GM19372 (cell line): Measurements from ENCODE around the gene KCNG1.

Experiments used
- ATAC-seq: cut with Tn5 transposase; IDR thresholded peaks from one replicate; pipeline ENCODE4 v1.9.1; 2021; ENCODE audit warnings: mild to moderate bottlenecking, low read depth, moderate library complexity; ENCODE audit not compliant: unreplicated experiment

Gene KCNG1

DNA sequence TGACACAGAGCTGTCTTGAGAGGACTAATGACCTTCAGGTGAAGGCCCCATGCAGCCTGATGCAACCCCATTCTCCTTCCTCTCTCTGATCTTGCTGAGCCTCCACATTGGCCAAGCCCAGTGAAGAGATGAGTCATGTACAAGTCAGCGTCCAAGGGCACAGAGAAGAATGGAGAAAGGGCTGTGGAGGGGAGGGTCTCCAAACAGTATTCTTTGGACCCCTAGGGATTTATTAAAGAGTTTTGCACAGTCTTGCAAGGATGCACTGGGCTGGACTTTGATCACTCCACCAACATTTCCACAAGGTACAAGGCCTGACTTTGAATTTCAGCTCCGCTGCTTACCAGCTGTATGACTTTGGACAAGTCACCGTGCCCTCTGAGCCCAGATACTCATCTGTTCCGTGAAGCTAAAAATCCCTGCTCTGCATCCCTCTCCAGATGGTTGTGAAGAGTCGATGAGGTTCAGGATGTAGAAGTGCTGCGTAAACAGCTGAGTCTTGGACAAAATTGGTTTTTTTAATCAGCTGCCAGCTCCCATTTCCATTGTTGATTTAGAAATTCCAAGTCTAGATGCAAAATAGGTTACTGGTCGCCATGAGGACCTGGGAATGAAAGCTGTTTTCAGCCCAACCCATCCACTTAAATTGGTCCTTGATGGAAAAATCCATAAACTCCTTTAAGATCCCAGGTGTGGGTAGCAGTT lies 14.1 kb upstream of the KCNG1 start:
- ATAC-seq, result no peak

DNA sequence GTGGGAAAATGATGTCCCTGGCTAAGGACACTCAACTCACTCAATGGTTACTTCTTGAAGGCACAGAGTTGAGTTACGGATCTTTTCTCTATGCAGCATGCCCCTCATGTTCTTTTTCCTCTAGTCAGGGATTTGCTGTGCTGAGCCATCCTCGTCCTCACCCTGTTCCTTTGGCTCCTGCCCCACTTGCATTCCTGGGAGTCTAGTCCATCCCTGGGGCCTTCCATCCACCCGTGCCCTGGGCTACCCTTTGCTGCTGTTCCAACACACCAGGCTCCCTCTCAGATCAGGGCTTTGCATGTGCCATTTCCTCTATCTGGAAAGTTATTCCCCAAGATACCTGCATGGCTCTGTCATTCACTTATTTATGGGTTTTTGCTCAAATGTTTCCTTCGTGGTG lies 13.3 kb upstream of the KCNG1 start:
- no peak for ATAC-seq

DNA sequence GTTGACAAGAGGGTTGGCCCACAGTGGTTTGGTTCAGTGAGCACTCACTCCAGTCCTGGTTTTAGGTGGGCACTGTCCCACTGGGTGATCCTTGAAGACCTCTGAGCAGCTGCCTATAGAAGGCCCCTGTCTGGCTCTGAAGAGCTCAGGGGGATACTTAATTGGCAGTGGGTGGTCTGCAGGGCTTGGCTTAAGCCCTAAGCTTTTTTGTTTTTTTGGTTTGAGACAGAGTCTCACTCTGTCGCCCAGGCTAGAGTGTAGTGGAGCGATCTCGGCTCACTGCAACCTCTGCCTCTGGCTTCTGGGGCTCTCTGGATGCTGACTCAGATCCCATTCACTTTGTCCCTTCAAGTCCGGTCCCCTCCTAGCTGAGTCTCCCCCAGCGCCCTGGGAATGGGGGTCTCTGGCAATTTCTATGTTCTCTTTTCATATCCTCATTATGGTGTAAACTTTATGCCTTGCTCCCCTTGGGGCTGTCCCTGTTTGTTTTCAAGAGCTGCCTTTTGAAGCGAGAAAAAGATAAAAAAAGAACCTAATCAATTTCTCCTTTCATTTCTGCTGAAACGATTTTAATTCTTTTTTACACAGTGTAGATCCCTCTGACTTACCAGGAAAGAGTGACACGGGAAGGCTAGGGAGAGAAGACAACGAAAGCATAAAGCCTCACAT lies 12.2 kb upstream of the KCNG1 start:
- ATAC-seq, result no peak

DNA sequence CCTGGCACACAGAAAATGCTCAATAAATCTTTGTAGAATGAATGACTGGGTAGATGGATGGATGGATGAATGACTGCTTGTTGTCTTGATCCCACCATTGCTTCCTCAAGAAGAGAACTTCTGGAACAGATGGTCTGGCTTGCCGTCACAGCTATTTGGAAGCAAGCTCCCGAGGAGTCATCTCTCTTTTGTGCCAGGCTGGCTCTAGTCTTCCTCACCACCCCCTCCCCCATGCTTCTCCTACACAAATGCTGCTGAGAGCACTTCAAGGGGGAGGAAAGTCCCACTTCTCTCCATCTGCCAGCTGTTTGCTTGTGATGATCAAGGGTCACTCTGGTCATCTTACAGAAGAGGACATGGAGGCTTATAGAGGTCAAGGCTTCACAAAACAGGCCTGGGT lies 11.6 kb upstream of the KCNG1 start:
- no peak for ATAC-seq

DNA sequence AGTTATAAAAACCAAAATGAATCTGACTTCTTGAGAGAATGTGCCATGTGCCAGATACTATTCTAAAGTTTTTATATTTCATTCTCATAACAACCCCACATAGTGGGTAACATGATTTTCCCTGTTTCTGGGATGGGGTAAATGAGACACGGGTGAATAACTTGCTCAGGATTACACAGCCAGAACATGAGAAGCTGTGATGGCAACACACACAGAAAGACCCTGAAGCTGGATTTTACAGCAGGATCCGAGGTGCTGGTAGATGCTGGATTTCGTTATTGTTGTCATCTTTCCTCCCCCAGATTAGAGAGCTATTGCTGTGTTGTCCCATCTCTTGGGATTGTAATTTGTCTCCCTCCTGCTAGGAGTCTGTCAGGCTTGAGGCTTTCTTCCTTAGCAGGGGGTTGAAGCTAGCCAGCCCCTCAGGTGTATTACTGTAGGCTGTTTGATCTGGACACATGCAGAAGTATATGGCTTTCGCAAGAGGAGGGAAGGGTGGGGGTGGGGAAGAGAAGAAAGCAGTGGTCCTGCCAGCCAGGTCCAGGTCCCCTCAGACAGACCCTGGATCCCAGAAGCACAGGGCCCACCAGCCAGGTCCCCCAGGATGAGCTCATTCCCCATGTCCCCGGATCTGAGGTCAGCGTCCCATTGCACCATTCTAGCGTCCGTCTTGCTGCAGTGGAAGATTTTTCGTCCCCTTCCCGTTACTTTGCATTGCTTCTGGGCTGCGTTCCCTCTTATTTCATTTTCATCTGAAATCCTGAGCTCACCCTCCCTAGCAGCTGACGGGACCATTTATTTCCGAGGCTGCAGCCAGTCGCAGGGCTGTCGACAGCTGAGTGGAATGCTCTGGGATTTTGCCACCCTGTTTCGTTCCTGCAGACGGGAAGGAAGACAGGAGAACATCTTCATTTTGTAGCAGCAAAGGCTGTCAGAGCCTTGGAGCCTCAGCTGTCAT lies 7.3 kb upstream of the KCNG1 start:
- no peak for ATAC-seq

DNA sequence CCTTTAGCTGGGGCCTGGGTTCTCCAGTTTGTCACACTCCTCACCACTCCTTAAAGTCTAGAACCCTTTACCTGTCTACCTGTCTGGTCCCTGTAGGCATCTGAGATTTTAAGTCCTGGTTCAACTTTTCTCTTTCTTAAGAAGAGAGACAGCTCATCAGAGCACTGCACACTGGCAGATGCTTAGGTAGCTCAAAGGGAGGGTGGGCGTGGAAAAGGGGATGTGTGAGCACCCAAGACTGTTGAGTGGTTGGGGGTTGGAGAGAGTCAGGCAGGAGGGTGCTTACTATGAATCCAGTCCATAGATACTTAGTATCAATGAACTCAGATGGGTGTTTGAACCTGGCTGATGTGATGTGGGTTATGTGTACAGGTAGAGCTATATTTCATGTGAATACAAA lies 6.6 kb upstream of the KCNG1 start:
- ATAC-seq, result no peak

DNA sequence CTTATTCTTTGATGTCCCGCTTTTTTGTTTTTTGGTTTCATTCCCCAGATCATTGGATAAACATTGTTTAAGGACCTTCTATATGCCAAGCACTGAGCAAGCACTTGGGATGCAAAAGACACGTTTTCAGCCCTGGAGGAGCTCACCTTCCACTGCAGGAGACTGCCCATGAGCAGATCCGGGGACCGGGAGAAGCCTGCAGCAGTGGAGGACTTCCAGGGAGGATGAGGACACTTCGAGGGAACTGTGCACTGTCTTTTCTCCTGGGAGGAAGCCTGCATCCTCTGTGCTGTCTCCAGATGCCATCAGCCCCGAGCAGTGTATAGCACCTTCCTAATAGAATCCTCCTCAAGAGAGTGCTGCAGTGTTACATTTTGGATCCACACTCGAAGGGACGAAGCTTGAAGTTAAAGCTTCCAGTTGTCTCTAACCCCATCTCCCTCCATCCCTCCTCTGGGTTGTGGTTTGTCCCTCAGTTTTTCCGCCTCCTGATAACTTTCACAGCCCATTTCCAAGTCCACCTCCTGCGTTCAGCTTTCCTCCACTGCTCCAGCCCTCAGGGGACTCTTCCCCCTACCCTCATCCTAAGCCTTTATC lies 5.8 kb upstream of the KCNG1 start:
- no peak for ATAC-seq

DNA sequence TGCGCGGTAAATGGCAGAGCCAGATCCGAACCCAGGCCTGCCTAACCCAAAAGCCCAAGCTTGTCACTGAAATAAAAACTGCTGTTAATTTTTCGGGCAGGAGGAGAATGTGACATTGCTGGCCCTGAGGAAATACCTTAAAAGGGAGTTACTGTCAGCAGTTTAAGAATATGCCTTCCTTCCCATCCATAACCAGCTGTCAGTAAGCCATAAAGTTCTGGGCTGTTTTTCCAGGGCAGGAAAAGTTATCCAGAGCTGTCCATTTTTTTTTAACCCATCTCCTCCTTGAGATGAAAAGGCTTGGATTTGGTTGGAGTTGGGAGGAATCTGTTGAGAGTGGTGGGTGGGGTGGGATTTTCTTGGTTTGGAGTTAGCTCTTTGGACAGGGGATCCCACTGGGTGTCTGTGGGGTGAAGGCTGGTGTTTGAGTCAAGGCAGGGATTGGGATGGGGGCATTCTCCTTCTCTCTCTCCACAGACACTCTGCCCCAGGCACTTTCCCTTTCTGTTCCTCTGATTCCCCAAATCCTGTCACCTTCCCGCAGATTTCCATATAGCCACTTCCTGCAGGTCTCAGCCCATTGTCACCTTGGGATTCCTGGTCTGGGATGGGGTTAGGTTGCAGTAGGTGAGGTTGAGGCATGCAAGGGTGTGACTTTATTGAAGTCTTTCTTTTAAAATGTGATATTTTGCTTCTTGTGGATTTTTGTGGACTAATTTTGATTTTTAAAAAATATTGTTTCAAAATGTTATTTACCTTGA lies 4.3 kb upstream of the KCNG1 start:
- ATAC-seq, result no peak

DNA sequence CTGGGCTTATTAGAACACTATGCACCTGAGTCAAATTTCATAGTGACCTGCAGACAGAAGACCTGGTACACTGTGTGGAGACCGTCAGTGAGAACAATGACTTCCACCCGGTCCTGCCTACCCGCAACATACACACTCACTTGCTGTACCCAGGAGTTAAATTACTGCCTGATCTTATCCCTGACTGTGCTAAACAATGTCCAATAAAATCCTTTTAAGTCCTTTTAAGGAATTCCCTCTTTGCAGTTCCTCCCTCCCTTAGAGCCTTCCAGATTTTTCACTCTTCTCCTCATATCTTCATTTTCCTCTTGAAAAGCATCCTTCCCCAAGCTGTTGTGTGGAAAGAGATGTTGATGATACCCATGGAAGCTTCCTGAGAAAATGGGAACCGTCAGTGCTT lies 3.4 kb upstream of the KCNG1 start:
- ATAC-seq, result no peak

DNA sequence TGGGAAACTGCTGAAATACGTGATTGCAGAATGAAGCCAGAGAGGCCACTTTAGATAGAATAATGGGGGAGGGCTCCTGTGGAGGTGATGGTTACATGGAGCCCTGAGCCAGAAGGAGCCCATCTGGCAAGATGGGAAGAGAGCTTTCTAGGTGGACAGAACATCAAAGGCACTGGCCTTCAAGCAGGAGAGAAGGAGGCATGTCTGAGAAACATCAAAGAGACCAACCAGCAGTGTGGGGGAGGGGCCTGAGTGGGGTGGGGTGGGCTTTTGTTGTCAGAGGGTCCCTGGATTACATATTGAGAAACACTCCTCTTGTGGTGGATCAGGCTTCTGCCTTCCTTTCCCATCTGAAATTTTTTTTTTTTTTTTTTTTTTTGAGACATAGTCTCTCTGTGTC lies 1.9 kb upstream of the KCNG1 start:
- no peak for ATAC-seq

DNA sequence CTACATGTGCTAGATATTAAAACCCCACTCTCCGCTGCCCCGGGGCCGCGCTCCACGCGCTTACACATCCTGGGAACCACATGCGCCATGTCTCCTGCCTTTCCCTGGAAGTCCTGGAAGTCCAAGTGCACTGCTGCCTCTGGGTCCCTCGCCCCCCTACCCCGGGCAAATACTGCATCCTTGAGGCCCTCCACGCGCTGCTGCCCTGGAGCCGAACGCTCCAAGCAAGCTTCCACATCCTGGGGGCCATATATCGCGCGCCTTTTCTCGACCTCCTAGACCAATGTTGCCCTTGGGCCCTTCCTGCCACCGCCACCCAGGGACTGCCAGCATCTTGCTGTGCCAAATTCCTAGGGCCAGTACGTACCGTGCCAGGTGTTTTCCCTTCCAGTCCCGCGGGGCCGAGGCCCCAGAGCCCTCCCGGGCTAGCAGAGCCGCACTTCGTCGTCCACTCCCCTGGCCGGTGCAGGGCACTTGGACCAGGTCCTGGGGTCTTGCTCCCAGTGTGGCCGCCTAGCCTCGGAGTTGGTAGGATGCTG lies 779 bp upstream of the KCNG1 start:
- no peak for ATAC-seq

DNA sequence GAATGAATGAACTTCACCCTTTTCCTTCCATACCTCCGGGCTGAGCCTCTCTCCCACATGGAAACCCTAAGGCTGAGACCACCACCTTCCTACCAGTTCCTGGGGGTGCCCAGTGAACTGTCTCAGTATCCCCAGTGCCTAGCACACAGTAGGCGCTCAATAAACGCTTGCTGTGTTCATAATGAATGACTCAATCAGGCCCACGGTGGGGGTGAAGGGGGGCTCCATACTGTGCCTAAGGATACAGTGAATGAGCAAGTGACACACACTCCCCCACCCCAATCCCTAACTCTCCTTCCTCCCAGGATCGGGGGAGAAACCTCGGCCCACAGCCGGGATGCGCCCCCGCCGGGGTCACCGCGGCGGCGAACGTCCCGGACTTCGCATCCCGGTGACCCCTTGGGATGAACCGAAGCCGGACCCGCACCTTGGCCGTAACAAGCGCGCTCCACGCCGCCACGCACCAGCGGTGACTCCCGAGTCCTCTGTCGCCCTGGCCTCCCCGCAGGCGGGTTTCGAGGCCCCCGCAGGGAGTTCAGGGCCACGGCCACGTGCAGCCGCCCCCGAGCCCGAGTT lies 592 bp downstream of the KCNG1 start:
- no peak for ATAC-seq

DNA sequence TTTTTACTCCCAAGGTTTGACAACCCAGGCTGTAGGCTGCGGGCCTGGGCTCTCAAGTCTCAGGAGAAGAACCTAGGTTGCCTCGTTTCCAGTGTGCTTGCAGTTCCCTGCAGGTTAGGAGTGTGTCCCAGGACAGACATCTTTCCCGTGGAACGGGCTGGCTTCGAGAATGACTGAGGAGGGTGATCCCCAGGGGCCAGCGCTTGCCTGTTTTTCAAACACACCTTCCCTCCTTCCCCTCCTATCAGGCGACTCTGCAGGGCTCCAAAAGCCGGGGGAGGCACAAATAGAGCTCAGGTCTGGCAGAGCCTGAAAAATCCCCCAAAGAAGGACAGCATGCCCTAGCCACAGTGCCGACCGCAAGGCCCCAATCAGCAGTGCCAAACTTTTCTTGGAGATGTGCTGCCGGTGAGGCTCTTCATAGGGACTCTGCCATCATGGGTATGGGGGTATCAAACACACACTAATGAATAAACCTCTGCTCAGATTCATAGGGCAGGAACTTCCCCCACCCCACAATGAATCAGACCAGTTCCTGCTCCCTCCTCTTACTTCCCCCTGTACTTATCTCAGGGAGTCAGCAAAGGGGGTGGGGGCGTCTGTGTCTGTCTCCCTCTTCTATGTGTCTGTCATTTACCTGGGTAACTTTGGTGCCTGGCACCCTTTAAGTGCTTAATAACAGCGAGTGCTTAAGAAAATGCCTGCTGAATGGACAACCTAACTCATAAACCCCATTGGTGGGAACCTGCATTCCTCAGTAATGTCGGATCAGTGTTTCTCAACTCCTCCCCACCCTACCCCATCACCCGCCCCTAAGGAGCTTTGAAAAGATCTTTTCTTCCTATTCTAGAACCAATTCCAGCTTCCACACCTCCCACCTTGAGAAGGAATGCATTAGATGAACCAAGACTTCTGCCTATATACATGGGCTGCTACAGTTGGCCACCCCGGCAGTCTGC lies 1.6 kb downstream of the KCNG1 start:
- ATAC-seq, result no peak

DNA sequence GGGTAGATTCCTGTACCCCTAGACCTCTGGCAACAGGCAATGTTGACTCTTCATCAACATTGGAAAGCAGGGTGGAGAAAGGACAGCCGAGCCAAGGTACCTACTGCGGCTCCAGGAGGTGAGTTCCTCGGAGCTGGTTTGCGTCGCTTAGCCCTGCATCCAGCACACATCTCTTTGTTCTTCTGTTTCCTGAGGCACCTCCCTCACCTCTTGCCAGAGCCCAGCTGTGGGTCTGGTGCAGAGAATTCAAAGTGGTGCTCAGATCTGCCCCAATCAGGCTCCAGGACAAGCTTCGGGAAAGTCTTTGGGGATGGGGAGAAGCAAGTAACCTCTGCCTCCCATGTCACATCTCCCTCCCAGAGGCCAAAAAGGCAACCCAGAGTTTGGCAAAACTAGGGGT lies 2.2 kb downstream of the KCNG1 start:
- ATAC-seq, result no peak

DNA sequence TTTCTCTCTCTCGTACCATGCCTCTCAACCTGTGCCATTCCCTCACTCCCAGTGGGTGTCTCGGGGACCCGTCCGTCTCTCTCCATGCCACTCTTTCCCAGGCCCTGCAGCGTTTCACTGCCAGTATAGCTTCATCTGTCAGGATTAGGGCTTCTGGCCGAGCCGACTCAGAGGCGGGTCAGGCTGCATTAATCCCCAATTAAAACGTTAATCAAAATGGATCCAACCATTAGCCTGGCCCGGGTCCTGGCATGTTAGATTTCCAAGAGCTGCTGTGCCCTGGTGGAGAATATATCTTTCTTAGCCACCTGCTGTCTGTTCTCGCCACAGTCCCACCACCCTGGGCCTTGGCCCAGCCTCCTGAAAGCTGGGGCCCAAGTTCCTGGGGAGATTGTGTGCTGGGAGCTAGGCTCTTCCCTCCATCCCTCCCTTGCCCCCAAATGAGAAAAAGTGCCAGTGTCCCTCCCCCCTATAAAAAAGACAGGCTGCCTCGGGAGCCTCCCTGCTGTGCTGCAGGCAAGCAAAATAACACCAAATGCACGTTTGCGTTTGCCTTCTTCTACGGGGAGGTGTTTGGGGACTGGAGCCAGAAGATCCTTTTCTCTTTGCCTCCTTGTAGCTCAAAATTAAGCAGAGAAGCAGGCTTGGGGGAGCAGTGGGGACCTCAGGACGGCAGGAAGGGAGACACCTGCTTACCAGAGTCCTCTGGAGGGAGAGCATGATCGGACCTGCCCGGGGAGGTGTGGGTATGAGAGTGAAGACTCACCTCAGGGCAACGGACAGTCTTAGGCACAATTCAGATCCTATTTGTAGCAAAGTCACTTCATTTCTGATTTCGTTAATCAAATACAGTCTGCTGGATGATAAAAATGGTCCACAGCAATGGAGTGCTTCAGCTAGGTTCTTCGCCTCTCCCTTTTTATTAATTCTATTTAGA lies 3.0 kb downstream of the KCNG1 start:
- ATAC-seq, result no peak

DNA sequence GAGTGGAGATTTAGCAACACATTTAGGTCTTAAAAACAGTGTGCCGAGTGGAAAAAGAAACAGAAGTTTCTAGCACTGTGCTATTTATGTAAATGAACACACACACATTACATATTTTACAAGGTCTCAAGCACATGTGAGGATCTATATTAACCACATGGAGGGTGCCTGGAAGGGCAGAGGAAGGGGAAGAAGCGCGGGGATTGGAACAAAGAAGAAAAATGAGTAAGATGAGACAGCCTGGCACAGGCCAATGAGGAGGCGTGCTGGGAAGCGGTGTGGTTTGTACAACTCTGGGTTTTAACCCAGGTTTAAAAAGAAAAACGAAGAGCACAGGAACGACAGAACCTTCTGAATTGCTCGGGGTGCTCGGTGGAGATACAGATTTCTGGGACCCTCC lies 5.7 kb downstream of the KCNG1 start:
- ATAC-seq, result no peak

DNA sequence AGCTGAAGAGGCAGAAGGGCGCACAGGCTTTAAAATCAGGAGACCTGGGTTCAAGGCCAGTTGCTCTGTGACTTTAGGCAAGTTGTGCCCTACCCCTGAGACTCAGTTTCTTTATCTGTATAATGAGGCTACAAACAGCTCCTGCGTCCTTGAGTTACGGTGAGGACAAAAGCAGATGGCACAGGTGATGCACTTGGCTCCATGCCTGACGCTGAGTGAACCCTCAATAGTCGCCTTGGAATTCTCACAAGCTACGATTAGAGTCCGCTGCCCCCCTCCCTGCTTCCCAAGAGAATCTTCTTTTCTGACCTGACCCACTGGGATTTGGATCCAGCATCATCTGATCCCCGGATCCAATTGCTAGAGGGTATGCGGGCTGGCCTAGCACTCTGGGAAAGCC lies 6.4 kb downstream of the KCNG1 start:
- no peak for ATAC-seq
